Loucy (cell line): ENCODE measurements around the gene ASIC5.

ENCODE experiments used
- H2AFZ ChIP-seq: fragments of 200-600 bp; sonication (generic); 2 replicates; pipeline ENCODE4 v1.6.0; 2016; ENCODE audit warnings: antibody characterized with exemption, mild to moderate bottlenecking, low read length, moderate library complexity
- H3F3A ChIP-seq: fragments of 200-600 bp; 2 replicates; pipeline ENCODE4 v1.6.0; 2016; ENCODE audit warnings: antibody characterized with exemption, low read depth, mild to moderate bottlenecking
- H3K27me3 ChIP-seq: fragments of 200-600 bp; sonication (generic); 2 replicates; pipeline ENCODE4 v1.6.1; 2014; ENCODE audit warnings: low read length, mild to moderate bottlenecking; ENCODE audit not compliant: insufficient read depth, poor library complexity, severe bottlenecking
- H3K36me3 ChIP-seq: fragments of 200-600 bp; sonication (generic); 2 replicates; pipeline ENCODE4 v1.6.1; 2016; ENCODE audit warnings: low read length; ENCODE audit not compliant: insufficient read depth
- H3K4me1 ChIP-seq: fragments of 200-600 bp; sonication (generic); 2 replicates; pipeline ENCODE4 v1.5.1; 2014; ENCODE audit warnings: low read length, mild to moderate bottlenecking; ENCODE audit not compliant: insufficient read depth, poor library complexity, severe bottlenecking
- H3K4me2 ChIP-seq: fragments of 200-600 bp; sonication (generic); 2 replicates; pipeline ENCODE4 v1.6.0; 2014; ENCODE audit warnings: antibody characterized with exemption, low read length, low read depth, mild to moderate bottlenecking; ENCODE audit not compliant: poor library complexity, severe bottlenecking
- H3K4me3 ChIP-seq: fragments of 200-600 bp; sonication (generic); 2 replicates; pipeline ENCODE4 v1.5.1; 2014; ENCODE audit warnings: low read length, mild to moderate bottlenecking, mixed read lengths; ENCODE audit not compliant: poor library complexity, severe bottlenecking
- H3K79me2 ChIP-seq: fragments of 200-600 bp; sonication (generic); 2 replicates; pipeline ENCODE4 v1.6.1; 2014; ENCODE audit warnings: low read length; ENCODE audit not compliant: insufficient read depth
- H3K9ac ChIP-seq: fragments of 200-600 bp; sonication (generic); 2 replicates; pipeline ENCODE4 v1.6.0; 2014; ENCODE audit warnings: mild to moderate bottlenecking, low read depth, low read length, moderate library complexity; ENCODE audit not compliant: poor library complexity, severe bottlenecking
- H3K9me2 ChIP-seq: fragments of 200-600 bp; sonication (generic); replicated peaks from 2 replicates; pipeline ENCODE4 v1.6.1; 2016; ENCODE audit warnings: low read depth, low read length, mixed read lengths
- H3K9me3 ChIP-seq: fragments of 200-600 bp; sonication (generic); 2 replicates; pipeline ENCODE4 v1.6.1; 2014; ENCODE audit warnings: mild to moderate bottlenecking, antibody characterized with exemption, low read length, low read depth; ENCODE audit not compliant: insufficient read depth
- H4K20me1 ChIP-seq: fragments of 200-600 bp; sonication (generic); 2 replicates; pipeline ENCODE4 v1.6.0; 2014; ENCODE audit warnings: antibody characterized with exemption, low read length, mild to moderate bottlenecking; ENCODE audit not compliant: insufficient read depth, poor library complexity, severe bottlenecking
- CTCF ChIP-seq: fragments of 200-600 bp; sonication (generic); conservative IDR thresholded peaks from 2 replicates; pipeline ENCODE4 v1.5.1; 2014; ENCODE audit warnings: mild to moderate bottlenecking, antibody characterized with exemption, low read length
- EZH2phosphoT487 ChIP-seq: fragments of 200-600 bp; IDR thresholded peaks from 2 replicates; pipeline ENCODE4 v1.6.1; 2018; ENCODE audit warnings: antibody characterized with exemption, mild to moderate bottlenecking, moderate library complexity, borderline replicate concordance

Gene ASIC5

GRCh38 chr4:155906554-155907247 lies 40.6 kb upstream of the ASIC5 start:
- TF ChIP-seq EZH2phosphoT487 (no peak), CTCF (no peak)
- Histone ChIP-seq H4K20me1 (no peaks in the 10 kb centered on the region), H3K9me2 (no peaks in the 10 kb centered on the region), H3K4me3 (no peak overlapping the region), H3K79me2 (no peaks in the 10 kb centered on the region), H3K4me1 (no peaks in the 10 kb centered on the region), H3K4me2 (no peak overlapping the region), H3F3A (no peaks in the 10 kb centered on the region), H3K9me3 (no peaks in the 10 kb centered on the region), H2AFZ (no peak overlapping the region), H3K9ac (no peak overlapping the region), H3K27me3 (no peaks in the 10 kb centered on the region), H3K36me3 (no peaks in the 10 kb centered on the region)

GRCh38 chr4:155904331-155904730 lies 38.3 kb upstream of the ASIC5 start:
- H2AFZ ChIP-seq, result no peak overlapping the region
- no peak overlapping the region for H3K4me3 ChIP-seq

GRCh38 chr4:155903453-155903852 lies 37.4 kb upstream of the ASIC5 start, which contains the start of gene TDO2:
Gene TDO2 (plus strand): TSS chr4:155903696. CDS start chr4:155903759, 63 bp downstream.
- Histone ChIP-seq H4K20me1 (no peaks in the 10 kb centered on the region), H3K9me3 (no peaks in the 10 kb centered on the region), H3K79me2 (no peaks in the 10 kb centered on the region), H3F3A (no peaks in the 10 kb centered on the region), H3K27me3 (no peaks in the 10 kb centered on the region), H2AFZ (no peak within 1 kb of the TSS), H3K9me2 (no peaks in the 10 kb centered on the region), H3K4me1 (no peaks in the 10 kb centered on the region), H3K9ac (no peak within 1 kb of the TSS), H3K4me2 (no peak within 1 kb of the TSS), H3K4me3 (no peak within 1 kb of the TSS), H3K36me3 (no peaks in the 10 kb centered on the region)
- TF ChIP-seq CTCF (no peak), EZH2phosphoT487 (no peak)

More at GRCh38 chr4:155904331-155904730, 38.3 kb upstream of the ASIC5 start:
- Histone ChIP-seq H4K20me1 (no peaks in the 10 kb centered on the region), H3K4me1 (no peaks in the 10 kb centered on the region), H3K36me3 (no peaks in the 10 kb centered on the region), H3K9ac (no peak overlapping the region), H3K9me2 (no peaks in the 10 kb centered on the region), H3K79me2 (no peaks in the 10 kb centered on the region), H3K4me2 (no peak overlapping the region), H3K9me3 (no peaks in the 10 kb centered on the region), H3F3A (no peaks in the 10 kb centered on the region), H3K27me3 (no peaks in the 10 kb centered on the region)
- TF ChIP-seq CTCF (no peak), EZH2phosphoT487 (no peak)
